Endodermal cell (in vitro differentiated cells): ENCODE data around the gene KIRREL3. TPM values are rescaled to one million over a fixed set of nuclear protein-coding genes. Genes with fewer than 3 reads are reported as not detected.

Experiments used
- DNase-seq: peaks from one replicate; pipeline ENCODE4 v3.0.0-alpha.2; 2017
- H3K27ac ChIP-seq: 2 replicates; pipeline ENCODE4 v1.5.1; 2013; ENCODE audit warnings: mild to moderate bottlenecking, low read depth, low read length, moderate library complexity
- H3K27me3 ChIP-seq: 2 replicates; pipeline ENCODE4 v1.6.1; 2013; ENCODE audit warnings: mild to moderate bottlenecking, low read length, moderate library complexity; ENCODE audit not compliant: insufficient read depth, control insufficient read depth, poor library complexity, severe bottlenecking
- H3K36me3 ChIP-seq: 2 replicates; pipeline ENCODE4 v1.7.0; 2013; ENCODE audit warnings: mild to moderate bottlenecking, low read length, moderate library complexity; ENCODE audit not compliant: control insufficient read depth, insufficient read depth
- H3K4me1 ChIP-seq: one replicate; pipeline ENCODE4 v1.7.0; 2013; ENCODE audit warnings: low read length; ENCODE audit not compliant: control insufficient read depth, insufficient read depth
- H3K4me3 ChIP-seq: 2 replicates; pipeline ENCODE4 v1.5.1; 2013; ENCODE audit warnings: mild to moderate bottlenecking, low read length, moderate library complexity
- H3K9ac ChIP-seq: 2 replicates; pipeline ENCODE4 v1.6.1; 2013; ENCODE audit warnings: mild to moderate bottlenecking, low read length, moderate library complexity; ENCODE audit not compliant: poor library complexity, severe bottlenecking; ENCODE audit errors: extremely low read depth
- H3K9me3 ChIP-seq: 2 replicates; pipeline ENCODE4 v1.6.1; 2013; ENCODE audit warnings: mild to moderate bottlenecking, low read length, moderate library complexity; ENCODE audit not compliant: control insufficient read depth
- H3K27ac Mint-ChIP-seq: 2 replicates; pipeline ENCODE4 v1.8.0; 2020; ENCODE audit warnings: mixed read lengths
- H3K27me3 Mint-ChIP-seq: 2 replicates; pipeline ENCODE4 v1.8.0; 2021; ENCODE audit warnings: mild to moderate bottlenecking, mixed read lengths; ENCODE audit not compliant: insufficient read depth
- H3K36me3 Mint-ChIP-seq: 2 replicates; pipeline ENCODE4 v1.8.0; 2020; ENCODE audit warnings: low read depth, mixed read lengths
- H3K4me1 Mint-ChIP-seq: 2 replicates; pipeline ENCODE4 v1.8.0; 2020; ENCODE audit warnings: mixed read lengths
- H3K4me3 Mint-ChIP-seq: 2 replicates; pipeline ENCODE4 v1.8.0; 2020; ENCODE audit warnings: mild to moderate bottlenecking, moderate library complexity, mixed read lengths
- H3K9me3 Mint-ChIP-seq: 2 replicates; pipeline ENCODE4 v1.8.0; 2020; ENCODE audit warnings: mild to moderate bottlenecking, mixed read lengths
- CTCF ChIP-seq: fragments of 200-600 bp; sonication (generic); conservative IDR thresholded peaks from 2 replicates; pipeline ENCODE4 v1.5.0; 2021; ENCODE audit warnings: antibody characterized with exemption, mild to moderate bottlenecking
- WGBS, 2 experiments: methylation state at CpG; one replicate each; pipeline versions ENCODE4 v1.1.5 to v1.1.7; 2013; ENCODE audit warnings: missing lambda C conversion rate in 2 of 2, mixed read lengths in 1 of 2; ENCODE audit not compliant: insufficient coverage in 1 of 2, insufficient read length in 1 of 2; 5-methylcytosine and 5-hydroxymethylcytosine counted together
- total RNA-seq, 2 donors: library from RNA; stranded (reverse); fragmentation: NEBNext Ultra II Directional in 1 of 2; extraction: Animal tissue kit (Norgen Biotek cat#: 25700) in 1 of 2; gene quantifications; 2 replicates in 1 of 2; 3 replicates in 1 of 2; pipeline ENCODE4 v1.2.1, GENCODE V29; 2021

Gene KIRREL3
- total RNA-seq, 2 donors from 2014 or later = 1.1 to 1.4 TPM

- no peak overlapping the region for H3K9ac ChIP-seq
- Mint-ChIP-seq H3K4me3 (no peak overlapping the region), H3K27me3 (peaks cover 2% of the 10 kb centered on the region), H3K9me3 (peaks cover 13% of the 10 kb centered on the region), H3K36me3 (no peaks in the 10 kb centered on the region), H3K4me1 (peaks cover 9% of the 10 kb centered on the region), H3K27ac (no peak overlapping the region)
- no peak overlapping the region for H3K27ac ChIP-seq
- H3K9me3 ChIP-seq = no peaks in the 10 kb centered on the region
- no peaks in the 10 kb centered on the region for H3K27me3 ChIP-seq
- no peak for TF ChIP-seq CTCF
- 88 to 94% methylated on average over 10 to 11 of the region's 11 CpGs for WGBS, 2 experiments
- DNase-seq = no peak
- H3K36me3 ChIP-seq = no peaks in the 10 kb centered on the region
- H3K4me3 ChIP-seq = no peak overlapping the region
- peaks cover 8% of the 10 kb centered on the region for H3K4me1 ChIP-seq
These were observed 549.8 kb downstream of the KIRREL3 start for GRCh38 chr11:126450806-126451205.

GRCh38 chr11:126450198-126450597, 550.4 kb downstream of the KIRREL3 start:
- Histone ChIP-seq H3K9me3 (no peaks in the 10 kb centered on the region), H3K4me3 (no peak overlapping the region), H3K27me3 (no peaks in the 10 kb centered on the region), H3K27ac (no peak overlapping the region), H3K4me1 (peaks cover 8% of the 10 kb centered on the region), H3K36me3 (no peaks in the 10 kb centered on the region), H3K9ac (no peak overlapping the region)
- Mint-ChIP-seq H3K36me3 (no peaks in the 10 kb centered on the region), H3K27ac (no peak overlapping the region), H3K4me1 (peaks cover 9% of the 10 kb centered on the region), H3K27me3 (peaks cover 2% of the 10 kb centered on the region), H3K4me3 (no peak overlapping the region), H3K9me3 (peaks cover 13% of the 10 kb centered on the region)
- no peak for TF ChIP-seq CTCF
- no peak for DNase-seq
- 73 to 87% methylated on average over 4 to 7 of the region's 7 CpGs for WGBS, 2 experiments

DNA sequence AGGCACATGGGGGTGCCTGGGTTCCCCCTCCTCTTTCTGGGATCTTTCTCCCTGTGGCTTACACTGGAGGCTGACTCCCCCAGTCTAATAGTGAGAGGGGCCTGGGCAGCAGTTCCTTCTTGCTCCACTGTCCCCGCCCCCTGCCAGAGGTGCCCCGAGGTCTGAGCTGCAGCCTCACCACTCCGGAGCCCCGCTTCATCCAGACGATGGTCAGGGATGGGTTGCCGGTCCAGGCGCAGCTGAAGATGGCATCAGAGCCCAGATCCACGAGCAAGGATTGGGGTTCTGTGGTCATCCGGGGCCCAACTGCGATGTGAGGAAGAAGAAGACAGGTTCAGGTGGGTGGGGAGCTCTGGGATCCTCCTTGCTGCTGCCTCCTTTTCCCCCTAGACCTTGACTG, 554.0 kb downstream of the KIRREL3 start:
- H3K4me1 Mint-ChIP-seq = peaks cover 3% of the 10 kb centered on the region
- DNase-seq = no peak
- peaks cover 13% of the 10 kb centered on the region for H3K9me3 Mint-ChIP-seq
- Histone ChIP-seq H3K9me3 (no peaks in the 10 kb centered on the region), H3K27ac (no peak overlapping the region), H3K27me3 (no peaks in the 10 kb centered on the region), H3K36me3 (no peaks in the 10 kb centered on the region), H3K4me3 (no peak overlapping the region), H3K9ac (no peak overlapping the region), H3K4me1 (peaks cover 4% of the 10 kb centered on the region)
- H3K4me3 Mint-ChIP-seq = no peak overlapping the region
- H3K27me3 Mint-ChIP-seq = peaks cover 2% of the 10 kb centered on the region
- no peak overlapping the region for H3K27ac Mint-ChIP-seq
- no peaks in the 10 kb centered on the region for H3K36me3 Mint-ChIP-seq
- TF ChIP-seq CTCF = no peak
- WGBS, 2 experiments = 88 to 95% methylated on average over 4 to 10 of the region's 10 CpGs
